ENCODE results near the gene LIMA1. TPM values are rescaled to one million over a fixed set of nuclear protein-coding genes. Genes with fewer than 3 reads are reported as not detected.
"Not testable (repeated sequence)": the region's sequence is repeated elsewhere in the genome, so short reads cannot be mapped to it uniquely, and the experiment has no call there.

The LIMA1 gene
- total RNA-seq, 1 experiment from 2014 or later: 48.9 TPM

DNA sequence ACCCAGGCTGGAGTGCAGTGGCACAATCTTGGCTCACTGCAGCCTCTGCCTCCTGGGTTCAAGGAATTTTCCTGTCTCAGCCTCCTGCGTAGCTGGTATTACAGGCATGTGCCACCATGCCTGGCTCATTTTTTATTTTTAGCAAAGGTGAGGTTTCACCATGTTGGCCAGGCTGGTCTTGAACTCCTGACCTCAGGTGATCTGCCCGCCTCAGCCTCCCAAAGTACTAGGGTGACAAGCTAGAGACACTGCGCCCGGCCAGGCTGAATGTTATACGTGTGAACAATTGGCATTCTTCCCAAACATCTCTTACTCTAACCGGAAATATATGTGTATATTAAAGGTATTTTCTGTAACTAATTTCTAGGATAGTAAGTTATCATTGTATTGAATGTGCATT, 13.2 kb upstream of the LIMA1 start:
- no peaks in the 10 kb centered on the region for H3K27me3 Mint-ChIP-seq (ENCODE audit: unreplicated experiment)
- H3K9me3 Mint-ChIP-seq (ENCODE audit: low read depth, unreplicated experiment): no peaks in the 10 kb centered on the region
- H3K4me1 Mint-ChIP-seq (ENCODE audit: low read depth, unreplicated experiment): peaks cover 16% of the 10 kb centered on the region
- TF ChIP-seq, protein P1, sequence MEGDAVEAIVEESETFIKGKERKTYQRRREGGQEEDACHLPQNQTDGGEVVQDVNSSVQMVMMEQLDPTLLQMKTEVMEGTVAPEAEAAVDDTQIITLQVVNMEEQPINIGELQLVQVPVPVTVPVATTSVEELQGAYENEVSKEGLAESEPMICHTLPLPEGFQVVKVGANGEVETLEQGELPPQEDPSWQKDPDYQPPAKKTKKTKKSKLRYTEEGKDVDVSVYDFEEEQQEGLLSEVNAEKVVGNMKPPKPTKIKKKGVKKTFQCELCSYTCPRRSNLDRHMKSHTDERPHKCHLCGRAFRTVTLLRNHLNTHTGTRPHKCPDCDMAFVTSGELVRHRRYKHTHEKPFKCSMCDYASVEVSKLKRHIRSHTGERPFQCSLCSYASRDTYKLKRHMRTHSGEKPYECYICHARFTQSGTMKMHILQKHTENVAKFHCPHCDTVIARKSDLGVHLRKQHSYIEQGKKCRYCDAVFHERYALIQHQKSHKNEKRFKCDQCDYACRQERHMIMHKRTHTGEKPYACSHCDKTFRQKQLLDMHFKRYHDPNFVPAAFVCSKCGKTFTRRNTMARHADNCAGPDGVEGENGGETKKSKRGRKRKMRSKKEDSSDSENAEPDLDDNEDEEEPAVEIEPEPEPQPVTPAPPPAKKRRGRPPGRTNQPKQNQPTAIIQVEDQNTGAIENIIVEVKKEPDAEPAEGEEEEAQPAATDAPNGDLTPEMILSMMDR (IDR thresholded peaks at IDR 0.05; ENCODE audit: unreplicated experiment): no peak
- DNase-seq: no peak
- no TSS peak for BruUV-seq (replicated peaks)
- intact Hi-C loops (cut with micrococcal nuclease; ENCODE audit: unreplicated experiment): no loop called here
- H3K27ac Mint-ChIP-seq (ENCODE audit: unreplicated experiment): no peak overlapping the region
- CTCF ChIA-PET: interaction anchor here (0.8 kb wide), 1 partner anchor 14 kb away, joined by 3 read pairs; no protein-coding TSS in a partner anchor
- no peak overlapping the region for H3K4me3 Mint-ChIP-seq (ENCODE audit: low read depth, unreplicated experiment)
- no peaks in the 10 kb centered on the region for H3K36me3 Mint-ChIP-seq (ENCODE audit: insufficient read depth, unreplicated experiment)

GRCh38 chr12:50291377-50291776, 8.1 kb upstream of the LIMA1 start:
- Mint-ChIP-seq H3K9me3 (ENCODE audit: low read depth, unreplicated experiment) (no peaks in the 10 kb centered on the region), H3K4me1 (ENCODE audit: low read depth, unreplicated experiment) (no peaks in the 10 kb centered on the region), H3K27ac (ENCODE audit: unreplicated experiment) (no peak overlapping the region), H3K4me3 (ENCODE audit: low read depth, unreplicated experiment) (no peak overlapping the region), H3K27me3 (ENCODE audit: unreplicated experiment) (no peaks in the 10 kb centered on the region), H3K36me3 (ENCODE audit: insufficient read depth, unreplicated experiment) (no peaks in the 10 kb centered on the region)
- BruUV-seq (replicated peaks): no TSS peak
- DNase-seq: no peak
- intact Hi-C loops (cut with micrococcal nuclease; ENCODE audit: unreplicated experiment): no loop called here
- TF ChIP-seq, protein P1 (IDR thresholded peaks at IDR 0.05; ENCODE audit: unreplicated experiment): no peak
- CTCF ChIA-PET: no interaction called here

DNA sequence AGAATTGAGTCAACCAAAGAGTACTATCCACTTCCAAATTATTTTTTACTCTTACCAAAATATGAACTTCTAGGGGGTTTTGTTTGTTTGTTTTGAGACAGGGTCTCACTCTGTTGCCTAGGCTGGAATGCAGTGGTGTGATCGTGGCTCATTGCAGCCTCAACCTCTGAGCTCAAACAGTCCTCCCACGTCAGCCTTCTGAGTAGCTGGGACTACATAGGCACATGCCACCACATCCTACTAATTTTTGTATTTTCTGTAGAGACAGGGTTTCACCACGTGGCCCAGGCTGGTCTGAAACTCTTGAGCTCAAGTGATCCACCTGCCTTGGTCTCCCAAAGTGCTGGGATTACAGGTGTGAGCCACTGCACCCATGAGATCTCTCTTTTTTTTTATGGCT, 7.4 kb upstream of the LIMA1 start:
- H3K9me3 Mint-ChIP-seq (ENCODE audit: low read depth, unreplicated experiment); H3K4me3 Mint-ChIP-seq (ENCODE audit: low read depth, unreplicated experiment); DNase-seq; BruUV-seq (replicated peaks); CTCF ChIA-PET; H3K27me3 Mint-ChIP-seq (ENCODE audit: unreplicated experiment); intact Hi-C loops (cut with micrococcal nuclease; ENCODE audit: unreplicated experiment); H3K27ac Mint-ChIP-seq (ENCODE audit: unreplicated experiment); H3K36me3 Mint-ChIP-seq (ENCODE audit: insufficient read depth, unreplicated experiment); H3K4me1 Mint-ChIP-seq (ENCODE audit: low read depth, unreplicated experiment): not testable (repeated sequence)

GRCh38 chr12:50287271-50287670, 4.0 kb upstream of the LIMA1 start:
- BruUV-seq (replicated peaks): no TSS peak
- CTCF ChIA-PET: no interaction called here
- peaks cover 13% of the 10 kb centered on the region for H3K36me3 Mint-ChIP-seq (ENCODE audit: insufficient read depth, unreplicated experiment)
- intact Hi-C loops (cut with micrococcal nuclease; ENCODE audit: unreplicated experiment): no loop called here
- no peak overlapping the region for H3K4me3 Mint-ChIP-seq (ENCODE audit: low read depth, unreplicated experiment)
- H3K4me1 Mint-ChIP-seq (ENCODE audit: low read depth, unreplicated experiment): peaks cover 2% of the 10 kb centered on the region
- no peak overlapping the region for H3K27ac Mint-ChIP-seq (ENCODE audit: unreplicated experiment)
- TF ChIP-seq, protein P1 (IDR thresholded peaks at IDR 0.05; ENCODE audit: unreplicated experiment): no peak
- no peaks in the 10 kb centered on the region for H3K27me3 Mint-ChIP-seq (ENCODE audit: unreplicated experiment)
- no peak for DNase-seq
- no peaks in the 10 kb centered on the region for H3K9me3 Mint-ChIP-seq (ENCODE audit: low read depth, unreplicated experiment)

DNA sequence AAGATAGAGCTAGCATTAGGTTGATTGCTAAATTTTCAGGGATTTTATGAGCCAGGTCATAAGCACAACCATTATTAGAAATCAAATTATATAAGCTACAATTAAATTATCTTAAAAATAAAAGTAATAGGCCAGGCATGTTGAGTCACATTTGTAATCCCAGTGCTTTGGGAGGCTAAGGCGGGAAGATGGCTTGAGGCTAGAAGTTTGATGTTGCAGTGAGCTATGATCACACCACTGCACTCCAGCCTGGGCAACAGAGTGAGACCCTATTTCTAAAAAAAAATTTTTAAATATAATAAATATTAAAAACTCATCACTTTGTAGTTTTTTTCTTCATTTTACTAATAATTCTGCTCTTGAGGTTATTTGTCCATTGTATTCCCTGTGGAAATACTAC, 1.9 kb upstream of the LIMA1 start:
- Mint-ChIP-seq H3K27me3 (ENCODE audit: unreplicated experiment) (no peaks in the 10 kb centered on the region), H3K36me3 (ENCODE audit: insufficient read depth, unreplicated experiment) (peaks cover 13% of the 10 kb centered on the region), H3K9me3 (ENCODE audit: low read depth, unreplicated experiment) (no peaks in the 10 kb centered on the region), H3K4me1 (ENCODE audit: low read depth, unreplicated experiment) (peaks cover 14% of the 10 kb centered on the region), H3K4me3 (ENCODE audit: low read depth, unreplicated experiment) (no peak overlapping the region), H3K27ac (ENCODE audit: unreplicated experiment) (no peak overlapping the region)
- BruUV-seq (replicated peaks): no TSS peak
- TF ChIP-seq, protein P1 (IDR thresholded peaks at IDR 0.05; ENCODE audit: unreplicated experiment): no peak
- no peak for DNase-seq
- intact Hi-C loops (cut with micrococcal nuclease; ENCODE audit: unreplicated experiment): no loop called here
- CTCF ChIA-PET: no interaction called here
